AG04450 (cell line): ENCODE measurements around the gene MTCH1. TPM values are rescaled to one million over a fixed set of nuclear protein-coding genes. Genes with fewer than 3 reads are reported as not detected.

Experiments used
- CTCF ChIA-PET: fragments of 300-600, 350-600 bp; formaldehyde crosslinking; extraction: SDS; loops from one replicate; lab custom pipeline; 2022; ENCODE audit warnings: antibody characterized with exemption, inconsistent platforms; lab: Charles Lee
- POLR2A ChIA-PET: fragments of 350-600 bp; formaldehyde crosslinking; extraction: SDS; loops from one replicate; lab custom pipeline; 2021; ENCODE audit warnings: antibody characterized with exemption, inconsistent platforms; lab: Yijun Ruan, JAX
- DNase-seq: peaks from one replicate; pipeline ENCODE4 v3.0.0-alpha.2; 2011; ENCODE audit warnings: low read depth, low spot score
- H3K27ac ChIP-seq: one replicate; pipeline ENCODE4 v1.5.1; 2012; ENCODE audit warnings: low read depth, low read length, control low read depth
- H3K27me3 ChIP-seq: one replicate; pipeline ENCODE4 v1.6.0; 2012; ENCODE audit warnings: low read length; ENCODE audit not compliant: control insufficient read depth, insufficient read depth
- H3K4me3 ChIP-seq: 2 replicates; pipeline ENCODE4 v1.5.1; 2011; ENCODE audit warnings: mild to moderate bottlenecking, low read depth, low read length, control low read depth
- H3K9me3 ChIP-seq: 2 replicates; pipeline ENCODE4 v1.5.1; 2012; ENCODE audit warnings: low read length; ENCODE audit not compliant: control insufficient read depth, insufficient read depth
- polyA plus RNA-seq: library from polyadenylated mRNA; depleted of rRNA; stranded (reverse); fragments of >200 nt; gene quantifications from 2 replicates; pipeline ENCODE4 v1.2.3, GENCODE V29; 2011
- TF ChIP-seq, protein P1 (sequence below): IDR thresholded peaks from 2 replicates; pipeline ENCODE4 v1.5.1; 2011; ENCODE audit warnings: low read depth, low read length, control low read depth, inconsistent platforms

MTCH1 gene
- polyA plus RNA-seq, 1 experiment: 149 TPM

DNA sequence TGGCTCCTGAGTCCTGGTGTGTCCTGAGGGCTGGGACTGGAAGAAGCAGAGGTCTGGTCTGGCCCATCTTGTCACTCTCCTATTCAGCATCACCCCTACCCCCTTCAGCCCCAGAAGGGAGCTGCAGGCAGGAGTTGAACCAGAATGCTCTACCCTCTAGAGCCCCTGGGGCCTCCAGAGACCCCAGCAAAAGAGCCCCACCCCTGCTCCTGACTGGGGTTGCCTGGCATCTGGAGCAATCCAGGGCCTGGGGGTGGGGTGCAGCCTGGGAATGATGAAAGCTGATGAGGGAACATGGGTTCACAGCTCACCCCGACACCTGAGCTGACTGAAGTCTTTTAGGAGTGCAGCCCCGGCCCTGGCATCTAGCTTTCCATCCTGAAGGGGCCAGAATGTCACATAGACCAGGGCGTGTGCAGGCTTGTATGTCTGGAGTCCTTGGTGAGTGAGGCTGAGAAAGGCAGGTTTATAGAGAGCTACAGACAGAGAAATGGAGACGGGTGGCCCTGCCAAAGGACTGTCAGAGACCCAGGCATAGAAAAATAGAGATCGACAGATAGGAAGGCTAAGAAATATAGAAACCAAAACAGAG, 31.7 kb upstream of the MTCH1 start:
- H3K27me3 ChIP-seq: no peaks in the 10 kb centered on the region
- DNase-seq: no peak
- H3K9me3 ChIP-seq: no peaks in the 10 kb centered on the region; the same call in 1 of the 2 replicates
- H3K4me3 ChIP-seq: no peak overlapping the region
- TF ChIP-seq, protein P1, sequence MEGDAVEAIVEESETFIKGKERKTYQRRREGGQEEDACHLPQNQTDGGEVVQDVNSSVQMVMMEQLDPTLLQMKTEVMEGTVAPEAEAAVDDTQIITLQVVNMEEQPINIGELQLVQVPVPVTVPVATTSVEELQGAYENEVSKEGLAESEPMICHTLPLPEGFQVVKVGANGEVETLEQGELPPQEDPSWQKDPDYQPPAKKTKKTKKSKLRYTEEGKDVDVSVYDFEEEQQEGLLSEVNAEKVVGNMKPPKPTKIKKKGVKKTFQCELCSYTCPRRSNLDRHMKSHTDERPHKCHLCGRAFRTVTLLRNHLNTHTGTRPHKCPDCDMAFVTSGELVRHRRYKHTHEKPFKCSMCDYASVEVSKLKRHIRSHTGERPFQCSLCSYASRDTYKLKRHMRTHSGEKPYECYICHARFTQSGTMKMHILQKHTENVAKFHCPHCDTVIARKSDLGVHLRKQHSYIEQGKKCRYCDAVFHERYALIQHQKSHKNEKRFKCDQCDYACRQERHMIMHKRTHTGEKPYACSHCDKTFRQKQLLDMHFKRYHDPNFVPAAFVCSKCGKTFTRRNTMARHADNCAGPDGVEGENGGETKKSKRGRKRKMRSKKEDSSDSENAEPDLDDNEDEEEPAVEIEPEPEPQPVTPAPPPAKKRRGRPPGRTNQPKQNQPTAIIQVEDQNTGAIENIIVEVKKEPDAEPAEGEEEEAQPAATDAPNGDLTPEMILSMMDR: no peak
- CTCF ChIA-PET: interaction anchor here (0.6 to 16.0 kb wide), 73 partner anchors 9 to 327 kb away, joined by 3 to 597 read pairs (median 4); partner anchors contain the start of genes C6orf89, MTCH1, PIM1 and PPIL1
- POLR2A ChIA-PET: interaction anchor here (0.6 to 1.6 kb wide), 6 partner anchors 32 to 253 kb away, joined by 3 to 14 read pairs (median 6); partner anchors contain the start of genes C6orf89 and MTCH1
- no peak overlapping the region for H3K27ac ChIP-seq

DNA sequence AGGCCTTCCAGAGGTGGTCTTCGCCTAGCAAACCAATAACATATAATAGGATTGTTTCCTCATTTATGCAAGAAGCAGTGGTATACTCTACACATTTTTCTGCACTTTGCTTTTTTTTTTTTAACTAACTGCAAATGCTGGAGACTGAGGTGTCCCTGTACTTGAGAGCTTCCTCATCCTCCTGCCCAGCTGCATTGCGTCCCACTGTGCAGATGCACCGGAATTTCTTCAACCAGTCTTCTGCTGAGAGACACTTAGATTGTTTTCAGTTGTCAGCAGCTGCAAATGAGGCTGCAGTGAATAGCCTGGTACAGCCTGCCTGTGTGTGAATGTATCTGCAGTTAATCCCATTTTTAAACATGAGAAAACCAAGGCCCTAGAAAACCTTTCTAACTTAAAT, 31.0 kb upstream of the MTCH1 start:
- Histone ChIP-seq H3K9me3 (no peaks in the 10 kb centered on the region; the same call in 1 of the 2 replicates), H3K27me3 (no peaks in the 10 kb centered on the region), H3K4me3 (no peak overlapping the region), H3K27ac (no peak overlapping the region)
- POLR2A ChIA-PET: interaction anchor here (1.6 kb wide), 1 partner anchor 31 kb away, joined by 14 read pairs; the partner anchor contains the start of gene MTCH1
- TF ChIP-seq, protein P1: no peak
- CTCF ChIA-PET: interaction anchor here (0.6 to 16.0 kb wide), 22 partner anchors 8 to 258 kb away, joined by 3 to 597 read pairs (median 10); partner anchors contain the start of genes C6orf89, MTCH1 and PIM1
- no peak for DNase-seq

DNA sequence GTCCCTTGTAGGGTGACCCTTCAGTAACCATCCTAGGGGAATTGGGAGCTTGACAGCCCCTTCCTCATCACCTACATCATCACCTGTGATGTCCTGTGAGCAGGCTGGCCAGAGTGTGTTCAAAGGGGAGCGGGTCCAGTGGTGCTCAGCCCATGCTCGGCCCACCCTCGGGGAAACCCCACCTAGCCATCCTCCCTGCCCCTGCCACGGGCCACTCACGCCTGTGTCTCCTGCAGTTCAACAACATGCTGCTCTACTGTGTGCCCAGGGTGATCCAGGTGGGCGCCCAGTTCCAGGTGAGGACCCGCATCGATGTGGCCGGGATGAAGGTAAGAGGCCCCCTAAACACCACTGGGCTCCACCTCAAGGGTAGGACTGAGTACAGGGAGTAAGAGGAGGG, 29.5 kb upstream of the MTCH1 start:
- Histone ChIP-seq H3K27ac (no peak overlapping the region), H3K9me3 (no peaks in the 10 kb centered on the region; the same call in 1 of the 2 replicates), H3K27me3 (no peaks in the 10 kb centered on the region), H3K4me3 (no peak overlapping the region)
- TF ChIP-seq, protein P1: no peak
- POLR2A ChIA-PET: no interaction called here
- no peak for DNase-seq
- CTCF ChIA-PET: interaction anchor here (0.8 to 4.8 kb wide), 4 partner anchors 132 to 254 kb away, joined by 3 to 210 read pairs (median 50); partner anchors contain the start of gene C6orf89

DNA sequence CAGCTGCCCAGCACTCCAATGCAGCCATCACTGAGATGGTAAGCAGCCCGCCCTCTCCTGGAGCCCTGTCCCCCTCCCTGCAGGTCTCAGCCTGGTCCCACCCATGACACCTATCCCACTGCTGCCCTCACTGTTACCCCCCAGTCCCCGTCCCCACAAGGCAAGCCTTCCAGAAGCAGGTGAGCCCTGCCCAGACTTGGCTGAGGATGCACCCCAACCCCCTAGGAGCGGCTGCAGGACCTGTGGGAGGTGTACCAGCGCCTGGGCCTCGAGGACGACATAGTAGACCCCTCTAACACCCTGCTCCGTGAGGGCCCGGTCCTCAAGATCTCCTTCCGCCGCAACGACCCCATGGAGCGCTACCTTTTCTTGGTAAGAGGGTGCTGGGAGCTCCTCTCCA, 28.7 kb upstream of the MTCH1 start:
- Histone ChIP-seq H3K4me3 (no peak overlapping the region), H3K27me3 (no peaks in the 10 kb centered on the region), H3K27ac (no peak overlapping the region), H3K9me3 (no peaks in the 10 kb centered on the region; the same call in 1 of the 2 replicates)
- CTCF ChIA-PET: interaction anchor here (1.5 to 1.8 kb wide), 3 partner anchors 129 to 249 kb away, joined by 3 to 8 read pairs (median 5); no protein-coding TSS in a partner anchor
- TF ChIP-seq, protein P1: no peak
- no peak for DNase-seq
- POLR2A ChIA-PET: no interaction called here
